Measurements from ENCODE around the gene CEP63.
"Not testable (repeated sequence)": the region's sequence is repeated elsewhere in the genome, so short reads cannot be mapped to it uniquely, and the experiment has no call there.

Gene CEP63

GRCh38 chr3:134576831-134577230, 91.0 kb downstream of the CEP63 start:
- DNase-seq (ENCODE audit: low spot score) = no peak

- no peak for DNase-seq (ENCODE audit: low spot score)
These were observed 93.3 kb downstream of the CEP63 start for GRCh38 chr3:134579141-134579665.

- no peak for DNase-seq (ENCODE audit: low spot score)
These were observed 104.9 kb downstream of the CEP63 start for GRCh38 chr3:134590766-134591165.

GRCh38 chr3:134592806-134593205, 106.9 kb downstream of the CEP63 start:
- no peak for DNase-seq (ENCODE audit: low spot score)

GRCh38 chr3:134594331-134594741, 108.5 kb downstream of the CEP63 start:
- no peak for DNase-seq (ENCODE audit: low spot score)

GRCh38 chr3:134594986-134595385, 109.1 kb downstream of the CEP63 start:
- DNase-seq (ENCODE audit: low spot score) = not testable (repeated sequence)

- no peak for DNase-seq (ENCODE audit: low spot score)
These were observed 111.6 kb downstream of the CEP63 start for GRCh38 chr3:134597390-134597970.

- DNase-seq (ENCODE audit: low spot score) = no peak
These were observed 113.1 kb downstream of the CEP63 start for GRCh38 chr3:134598763-134599545.

GRCh38 chr3:134600206-134600605, 114.3 kb downstream of the CEP63 start:
- no peak for DNase-seq (ENCODE audit: low spot score)

- DNase-seq (ENCODE audit: low spot score) = peak; percentile 84
These were observed 115.0 kb downstream of the CEP63 start for GRCh38 chr3:134600685-134601463.

- DNase-seq (ENCODE audit: low spot score) = peak; percentile 59
These were observed 115.9 kb downstream of the CEP63 start for GRCh38 chr3:134601539-134602439.

GRCh38 chr3:134602440-134602814, 116.6 kb downstream of the CEP63 start:
- no peak for DNase-seq (ENCODE audit: low spot score)

GRCh38 chr3:134603480-134603879, 117.6 kb downstream of the CEP63 start:
- DNase-seq (ENCODE audit: low spot score) = no peak

- DNase-seq (ENCODE audit: low spot score) = peak; percentile 55
These were observed 118.1 kb downstream of the CEP63 start for GRCh38 chr3:134603956-134604355.

- peak; percentile 60 for DNase-seq (ENCODE audit: low spot score)
These were observed 119.7 kb downstream of the CEP63 start for GRCh38 chr3:134605556-134605955.

GRCh38 chr3:134606033-134607025, 120.5 kb downstream of the CEP63 start:
- no peak for DNase-seq (ENCODE audit: low spot score)

- peak; percentile 57 for DNase-seq (ENCODE audit: low spot score)
These were observed 121.5 kb downstream of the CEP63 start for GRCh38 chr3:134607054-134608022.

GRCh38 chr3:134608023-134608770, 122.3 kb downstream of the CEP63 start:
- peak; percentile 57 for DNase-seq (ENCODE audit: low spot score)
